Left lung (tissue), 10 donors: ENCODE data around the gene TRIM13. TPM values are rescaled to one million over a fixed set of nuclear protein-coding genes. Genes with fewer than 3 reads are reported as not detected.
"Not testable (repeated sequence)": the region's sequence is repeated elsewhere in the genome, so short reads cannot be mapped to it uniquely, and the experiment has no call there.

Source experiments
- ATAC-seq: fragments of 200-7000 bp; cut with Tn5 transposase; one replicate; pipeline ENCODE4 v1.9.1; 2020; ENCODE audit warnings: moderate library complexity
- DNase-seq, 4 donors: peaks; one replicate each; pipeline ENCODE4 v3.0.0-alpha.2; 2013 to 2020
- H3K27ac ChIP-seq, 2 donors: fragments of 200-600 bp; sonication (generic) in 1 of 2; one replicate each; pipeline versions ENCODE4 v1.5.0 to v1.8.0; 2020 to 2021
- H3K27me3 ChIP-seq, 2 donors: fragments of 200-600 bp; sonication (generic) in 1 of 2; one replicate each; pipeline versions ENCODE4 v1.5.0 to v1.8.0; 2020 to 2021
- H3K36me3 ChIP-seq, 2 donors: fragments of 200-600 bp; sonication (generic) in 1 of 2; one replicate each; pipeline versions ENCODE4 v1.5.0 to v1.8.0; 2020 to 2021
- H3K4me1 ChIP-seq, 2 donors: fragments of 200-600 bp; one replicate each; pipeline ENCODE4 v1.8.0; 2021
- H3K4me3 ChIP-seq, 2 donors: fragments of 200-600 bp; sonication (generic) in 1 of 2; one replicate each; pipeline versions ENCODE4 v1.5.0 to v1.8.0; 2020 to 2021; ENCODE audit warnings: mild to moderate bottlenecking in 1 of 2
- H3K9me3 ChIP-seq, 2 donors: fragments of 200-600 bp; sonication (generic) in 1 of 2; one replicate each; pipeline versions ENCODE4 v1.5.0 to v1.8.0; 2020 to 2021
- CTCF ChIP-seq, 2 donors: fragments of 200-600 bp; sonication (generic) in 1 of 2; IDR thresholded peaks; one replicate each; pipeline versions ENCODE4 v1.5.0 to v1.8.0; 2021; ENCODE audit warnings: antibody characterized with exemption in 2 of 2
- intact Hi-C, 2 donors: fragments of 100-400 bp; cut with DNase I; formaldehyde crosslinking; loops; one replicate each; pipeline versions ENCODE4 v1.11.2 to v1.14.2; 2022
- polyA plus RNA-seq, 6 donors: library from polyadenylated mRNA; unstranded; fragments of 120-200 nt; gene quantifications; one replicate each; pipeline ENCODE4 v1.2.1, GENCODE V29; 2013; ENCODE audit not compliant: insufficient read length in 6 of 6
- total RNA-seq, 2 donors: library from RNA; stranded (reverse); fragmentation: NEBNext Ultra II Directional; extraction: Animal tissue kit (Norgen Biotek cat#: 25700); gene quantifications; one replicate each; pipeline ENCODE4 v1.2.1, GENCODE V29; 2021
- donor health status: DM: no; HTN: yes; CAD: no.
- donor health status: DM: no; HTN: no; CAD: no.

Gene TRIM13
- total and polyA plus RNA-seq, 8 donors: 30.5 to 55.6 (median 49.4) TPM

- ATAC-seq: no peak
- TF ChIP-seq CTCF (IDR thresholded peaks at IDR 0.05): no peak
- Histone ChIP-seq H3K4me3 (no peak overlapping the region), H3K36me3 (peaks cover 0 to 22% of the 10 kb centered on the region in 2 donors), H3K27ac (no peak overlapping the region), H3K9me3 (no peaks in the 10 kb centered on the region), H3K4me1 (no peaks in the 10 kb centered on the region), H3K27me3 (no peaks in the 10 kb centered on the region)
- intact Hi-C loops: no loop called here
- no peak for DNase-seq
Observed at GRCh38 chr13:50052478-50052877, 55.6 kb downstream of the TRIM13 start.

- Histone ChIP-seq H3K4me1 (no peaks in the 10 kb centered on the region), H3K9me3 (no peaks in the 10 kb centered on the region), H3K27me3 (no peaks in the 10 kb centered on the region), H3K27ac (no peak overlapping the region), H3K4me3 (no peak overlapping the region), H3K36me3 (peaks cover 0 to 18% of the 10 kb centered on the region in 2 donors)
- no peak for TF ChIP-seq CTCF (IDR thresholded peaks at IDR 0.05)
- no peak for DNase-seq
- no peak for ATAC-seq
- intact Hi-C loops: no loop called here
Observed at GRCh38 chr13:50053844-50054243, 57.0 kb downstream of the TRIM13 start.

GRCh38 chr13:50055454-50055853, 58.6 kb downstream of the TRIM13 start:
- no peak for TF ChIP-seq CTCF (IDR thresholded peaks at IDR 0.05)
- no peaks in the 10 kb centered on the region for H3K27me3 ChIP-seq
- no peak for DNase-seq
- no peaks in the 10 kb centered on the region for H3K4me1 ChIP-seq
- H3K36me3 ChIP-seq: peaks cover 0 to 22% of the 10 kb centered on the region in 2 donors
- intact Hi-C loops: no loop called here
- ATAC-seq: no peak
- no peak overlapping the region for H3K27ac ChIP-seq
- no peaks in the 10 kb centered on the region for H3K9me3 ChIP-seq
- H3K4me3 ChIP-seq: no peak overlapping the region

- peaks cover 0 to 12% of the 10 kb centered on the region in 2 donors for H3K36me3 ChIP-seq
- no peaks in the 10 kb centered on the region for H3K4me1 ChIP-seq
- DNase-seq (no peak), ATAC-seq (no peak)
- H3K27ac ChIP-seq: no peak overlapping the region
- intact Hi-C loops: no loop called here
- TF ChIP-seq CTCF (IDR thresholded peaks at IDR 0.05): no peak
- no peaks in the 10 kb centered on the region for H3K27me3 ChIP-seq
- H3K4me3 ChIP-seq: no peak overlapping the region
- H3K9me3 ChIP-seq: no peaks in the 10 kb centered on the region
Observed at GRCh38 chr13:50060718-50061117, 63.9 kb downstream of the TRIM13 start.

GRCh38 chr13:50062336-50062735, 65.5 kb downstream of the TRIM13 start:
- H3K36me3 ChIP-seq: peaks cover 0 to 28% of the 10 kb centered on the region in 2 donors
- H3K9me3 ChIP-seq, H3K4me1 ChIP-seq, ATAC-seq, H3K27ac ChIP-seq, DNase-seq, intact Hi-C loops, H3K27me3 ChIP-seq, H3K4me3 ChIP-seq: not testable (repeated sequence)

GRCh38 chr13:50065712-50066111, 68.9 kb downstream of the TRIM13 start:
- no peak for ATAC-seq
- no peaks in the 10 kb centered on the region for H3K9me3 ChIP-seq
- H3K27ac ChIP-seq: no peak overlapping the region
- no peak overlapping the region for H3K4me3 ChIP-seq
- no peaks in the 10 kb centered on the region for H3K27me3 ChIP-seq
- no peak for DNase-seq
- peaks cover 0 to 35% of the 10 kb centered on the region in 2 donors for H3K36me3 ChIP-seq
- intact Hi-C loops: no loop called here
- peaks cover 4 to 18% of the 10 kb centered on the region in 2 donors for H3K4me1 ChIP-seq
- no peak for TF ChIP-seq CTCF (IDR thresholded peaks at IDR 0.05)
